ENCODE results near the gene NCAPG. TPM values are rescaled to one million over a fixed set of nuclear protein-coding genes. Genes with fewer than 3 reads are reported as not detected.

Gene NCAPG
- total RNA-seq: 2.2 TPM
- long read RNA-seq, full-length matches to known transcripts: 2 of 2 reads
- long read RNA-seq, partial matches to known transcripts: 0 of 2 reads
- long read RNA-seq, other reads (novel, unspliced or antisense): 0 of 2 reads

- ATAC-seq (peak; percentile 100), DNase-seq (peak; percentile 99)
- no peaks in the 10 kb centered on the region for H3K36me3 ChIP-seq
- H3K4me3 ChIP-seq: peak within 1 kb of the TSS; percentile 79
- H3K9me3 ChIP-seq: no peaks in the 10 kb centered on the region
- H3K27me3 ChIP-seq (ENCODE audit: low read depth): no peaks in the 10 kb centered on the region
- intact Hi-C loops (cut with DNase I): loop anchor here (10.0 kb wide), 2 partner anchors 554 to 784 kb away; no protein-coding TSS in a partner anchor
- H3K27ac ChIP-seq: peak within 1 kb of the TSS; percentile 96
- TF ChIP-seq CTCF (IDR thresholded peaks at IDR 0.05): no peak
- peaks cover 48% of the 10 kb centered on the region for H3K4me1 ChIP-seq
These were observed at the start of gene NCAPG, which contains the start of gene DCAF16 for GRCh38 chr4:17810260-17811077. Gene NCAPG, plus strand, starts transcription at chr4:17810979. Its CDS starts 99 bp downstream, at chr4:17811078. Gene DCAF16, minus strand, starts transcription at chr4:17810757. Its CDS starts 6,616 bp downstream, at chr4:17804141.

- no peaks in the 10 kb centered on the region for H3K36me3 ChIP-seq
- DNase-seq (no peak), ATAC-seq (no peak)
- no peaks in the 10 kb centered on the region for H3K4me1 ChIP-seq
- TF ChIP-seq CTCF (IDR thresholded peaks at IDR 0.05): no peak
- H3K9me3 ChIP-seq: no peaks in the 10 kb centered on the region
- intact Hi-C loops (cut with DNase I): no loop called here
- no peak overlapping the region for H3K27ac ChIP-seq
- H3K4me3 ChIP-seq: no peak overlapping the region
- H3K27me3 ChIP-seq (ENCODE audit: low read depth): no peaks in the 10 kb centered on the region
These were observed 49.7 kb upstream of the NCAPG start for GRCh38 chr4:17761062-17761461.

- Histone ChIP-seq H3K4me3 (no peak overlapping the region), H3K27ac (no peak overlapping the region), H3K27me3 (ENCODE audit: low read depth) (no peaks in the 10 kb centered on the region), H3K36me3 (no peaks in the 10 kb centered on the region), H3K9me3 (no peaks in the 10 kb centered on the region), H3K4me1 (no peaks in the 10 kb centered on the region)
- ATAC-seq (peak; percentile 64 to 74), DNase-seq (no peak)
- TF ChIP-seq CTCF (IDR thresholded peaks at IDR 0.05): peak; percentile 21
- intact Hi-C loops (cut with DNase I): no loop called here
These were observed 48.1 kb upstream of the NCAPG start for GRCh38 chr4:17762726-17763125.

GRCh38 chr4:17763416-17763815, 47.4 kb upstream of the NCAPG start:
- DNase-seq (no peak), ATAC-seq (no peak)
- Histone ChIP-seq H3K4me3 (no peak overlapping the region), H3K27ac (no peak overlapping the region), H3K27me3 (ENCODE audit: low read depth) (no peaks in the 10 kb centered on the region), H3K36me3 (no peaks in the 10 kb centered on the region), H3K4me1 (no peaks in the 10 kb centered on the region), H3K9me3 (no peaks in the 10 kb centered on the region)
- intact Hi-C loops (cut with DNase I): no loop called here
- TF ChIP-seq CTCF (IDR thresholded peaks at IDR 0.05): no peak

- no peak for ATAC-seq
- no peak overlapping the region for H3K4me3 ChIP-seq
- no peak overlapping the region for H3K27ac ChIP-seq
- no peak for TF ChIP-seq CTCF (IDR thresholded peaks at IDR 0.05)
- H3K4me1 ChIP-seq: no peaks in the 10 kb centered on the region
- H3K36me3 ChIP-seq: no peaks in the 10 kb centered on the region
- no peak for DNase-seq
- H3K27me3 ChIP-seq (ENCODE audit: low read depth): no peaks in the 10 kb centered on the region
- no peaks in the 10 kb centered on the region for H3K9me3 ChIP-seq
- intact Hi-C loops (cut with DNase I): no loop called here
These were observed 46.8 kb upstream of the NCAPG start for GRCh38 chr4:17763931-17764330.
